ENCODE data around the gene MRPS12.
"Not testable (repeated sequence)": the region's sequence is repeated elsewhere in the genome, so short reads cannot be mapped to it uniquely, and the experiment has no call there.

MRPS12 gene

DNA sequence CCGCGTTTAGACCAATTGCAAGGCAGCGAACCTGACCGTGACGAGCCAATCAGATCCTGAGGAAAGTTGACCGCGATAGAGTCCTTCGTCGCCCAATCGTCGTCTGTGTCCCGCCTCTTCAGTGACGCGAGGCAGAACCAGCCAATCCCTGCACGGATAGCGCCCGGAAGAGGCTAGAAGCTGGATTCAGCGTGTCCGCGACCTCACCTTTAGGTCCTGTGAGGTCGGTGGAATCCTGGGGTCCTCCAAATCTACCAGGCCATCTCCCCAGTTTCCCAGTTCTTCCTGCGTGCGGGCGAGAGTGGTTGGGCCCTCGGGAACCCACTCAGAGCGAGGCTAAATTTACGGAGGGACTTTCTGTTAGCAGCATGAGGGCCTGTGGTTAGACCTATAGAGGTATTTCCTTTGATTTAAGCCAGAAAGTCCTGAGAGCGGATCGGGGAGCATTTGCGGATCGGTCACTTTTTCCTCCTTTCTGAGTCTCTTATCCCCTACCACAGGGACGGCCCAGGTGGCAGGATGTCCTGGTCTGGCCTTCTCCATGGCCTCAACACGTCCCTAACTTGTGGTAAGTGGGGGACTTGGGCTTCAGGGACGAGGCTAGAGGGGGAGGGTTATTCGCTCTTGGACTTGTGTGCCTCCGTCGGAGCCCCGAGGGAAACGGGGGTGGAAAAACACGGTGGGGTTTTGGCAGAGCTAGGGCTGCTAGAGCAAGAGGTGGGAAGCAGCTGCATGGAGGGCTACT lies at the start of gene MRPS12:
MRPS12 (plus strand) TSS at position 169 of the 745 bp plus-strand sequence; CDS start at position 520, 351 bp downstream.
- peak; percentile 99 for DNase-seq

- DNase-seq: no peak
Observed at GRCh38 chr19:38883286-38883685, 47.5 kb upstream of the MRPS12 start.

GRCh38 chr19:38884691-38885090 lies 46.1 kb upstream of the MRPS12 start:
- DNase-seq: not testable (repeated sequence)

GRCh38 chr19:38888876-38889275 lies 41.9 kb upstream of the MRPS12 start:
- no peak for DNase-seq

- DNase-seq: no peak
Observed at GRCh38 chr19:38889803-38890202, 40.9 kb upstream of the MRPS12 start.

DNA sequence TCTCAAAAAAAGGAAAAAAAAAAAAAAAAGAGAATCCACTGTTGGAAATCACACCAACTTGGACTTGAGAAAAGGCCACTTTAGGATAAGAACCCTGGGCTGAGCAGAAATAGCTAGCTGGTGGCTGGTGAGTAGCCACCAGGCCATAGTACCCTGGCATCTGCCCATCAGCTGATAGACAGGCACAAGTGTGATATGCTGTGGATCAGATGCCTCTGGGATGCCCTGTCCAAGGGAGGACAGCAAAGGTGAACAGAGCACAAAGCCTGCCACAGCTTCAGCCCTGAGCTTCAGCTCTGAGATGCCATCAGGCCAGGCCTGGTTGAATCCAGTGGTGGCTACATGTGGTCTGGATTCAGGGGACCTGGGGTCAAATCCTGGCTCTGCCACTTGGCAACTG lies 40.1 kb upstream of the MRPS12 start:
- DNase-seq: no peak

GRCh38 chr19:38891771-38892170 lies 39.0 kb upstream of the MRPS12 start:
- DNase-seq: no peak

DNA sequence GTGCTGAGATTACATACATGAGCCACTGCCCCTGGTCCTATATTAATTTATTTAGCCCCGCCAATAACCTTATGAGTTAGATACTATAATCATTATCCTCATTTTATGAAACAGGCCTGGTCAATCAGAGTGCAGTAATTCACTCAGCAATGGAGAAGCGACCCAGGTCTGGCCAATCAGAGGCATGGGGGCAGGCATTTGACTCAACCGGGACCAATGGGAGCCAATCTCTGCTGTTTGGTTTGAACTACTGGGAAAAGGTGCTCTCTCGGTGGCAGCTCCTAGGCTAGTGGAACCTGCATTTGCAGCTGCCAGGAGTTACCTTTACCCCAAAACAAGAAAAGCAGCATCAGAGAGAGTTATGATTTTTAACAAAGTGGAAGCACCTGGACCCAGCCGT lies 37.9 kb upstream of the MRPS12 start:
- DNase-seq: no peak

DNA sequence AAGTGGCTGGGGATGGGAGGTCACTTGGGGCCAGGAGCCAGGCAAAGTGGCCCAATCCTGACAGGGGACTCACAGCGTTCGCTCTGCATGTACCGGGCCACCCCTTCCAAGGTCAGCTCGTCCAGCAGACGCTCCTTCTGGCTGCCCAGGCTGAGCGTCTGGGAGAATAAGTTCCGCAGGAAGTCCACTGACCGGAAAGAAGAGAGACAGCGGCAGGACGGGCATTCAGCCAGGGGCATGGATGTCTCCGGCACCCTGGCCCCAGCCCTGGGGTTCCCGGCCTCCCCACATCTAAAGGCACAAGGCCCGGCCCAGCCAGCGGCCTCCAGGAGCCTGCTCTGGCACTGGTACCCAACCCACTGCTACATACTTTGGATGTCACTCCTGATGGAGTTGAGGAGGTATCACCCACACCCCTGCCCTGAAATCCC lies 37.4 kb upstream of the MRPS12 start:
- DNase-seq: no peak

GRCh38 chr19:38894968-38895367 lies 35.8 kb upstream of the MRPS12 start:
- no peak for DNase-seq

- DNase-seq: peak; percentile 16
Observed at GRCh38 chr19:38898788-38899446, 31.8 kb upstream of the MRPS12 start.

GRCh38 chr19:38899447-38900201 lies 31.1 kb upstream of the MRPS12 start, which contains the start of the genes NFKBIB and SIRT2:
NFKBIB (plus strand) TSS chr19:38899969; CDS start chr19:38900033, 64 bp downstream.
SIRT2 (minus strand) TSS chr19:38899618; CDS start chr19:38899521, 97 bp downstream.
- DNase-seq: peak; percentile 100

DNA sequence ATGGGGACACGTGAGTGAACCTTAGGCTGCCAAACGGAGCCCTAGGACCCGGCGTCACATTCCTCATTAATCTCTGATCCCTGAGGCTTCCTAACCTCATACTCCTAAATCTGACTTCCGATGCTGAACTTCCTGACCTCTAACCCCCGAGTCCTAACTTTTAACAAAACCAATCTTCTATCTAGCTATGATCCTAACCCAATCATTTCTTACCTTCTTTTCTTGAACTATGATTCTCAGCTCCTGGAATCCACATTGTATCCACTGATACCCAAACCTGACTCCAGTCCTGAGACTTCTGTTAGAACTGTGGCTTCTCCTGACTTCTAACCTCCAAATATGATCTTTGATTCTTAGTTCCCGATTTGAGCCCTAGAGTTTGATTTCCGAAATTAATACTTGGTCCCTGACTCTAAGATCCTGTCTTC lies 30.5 kb upstream of the MRPS12 start:
- DNase-seq: no peak

DNA sequence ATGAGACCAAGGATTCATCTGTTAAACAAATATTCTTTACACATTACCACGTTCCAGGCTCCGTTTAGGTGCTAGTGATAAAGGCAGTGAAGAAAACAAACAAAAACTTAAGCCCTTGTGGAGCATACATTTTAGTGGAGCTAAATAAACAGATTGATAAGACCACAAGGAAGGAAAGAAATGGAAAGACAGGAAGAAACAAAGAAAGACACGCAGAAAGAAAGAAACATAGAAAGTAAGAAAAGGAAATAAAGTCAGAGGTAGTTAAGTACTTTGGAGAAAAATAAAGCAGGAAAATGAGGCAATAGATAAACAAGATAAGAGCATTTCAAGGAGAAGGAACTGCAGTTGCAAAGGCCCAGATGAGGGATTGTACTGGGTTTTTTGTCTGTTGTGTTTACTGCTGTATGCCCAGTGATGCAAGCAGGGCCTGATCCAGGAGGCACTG lies 30.0 kb upstream of the MRPS12 start:
- no peak for DNase-seq

- DNase-seq: no peak
Observed at GRCh38 chr19:38901683-38902082, 29.1 kb upstream of the MRPS12 start.

DNA sequence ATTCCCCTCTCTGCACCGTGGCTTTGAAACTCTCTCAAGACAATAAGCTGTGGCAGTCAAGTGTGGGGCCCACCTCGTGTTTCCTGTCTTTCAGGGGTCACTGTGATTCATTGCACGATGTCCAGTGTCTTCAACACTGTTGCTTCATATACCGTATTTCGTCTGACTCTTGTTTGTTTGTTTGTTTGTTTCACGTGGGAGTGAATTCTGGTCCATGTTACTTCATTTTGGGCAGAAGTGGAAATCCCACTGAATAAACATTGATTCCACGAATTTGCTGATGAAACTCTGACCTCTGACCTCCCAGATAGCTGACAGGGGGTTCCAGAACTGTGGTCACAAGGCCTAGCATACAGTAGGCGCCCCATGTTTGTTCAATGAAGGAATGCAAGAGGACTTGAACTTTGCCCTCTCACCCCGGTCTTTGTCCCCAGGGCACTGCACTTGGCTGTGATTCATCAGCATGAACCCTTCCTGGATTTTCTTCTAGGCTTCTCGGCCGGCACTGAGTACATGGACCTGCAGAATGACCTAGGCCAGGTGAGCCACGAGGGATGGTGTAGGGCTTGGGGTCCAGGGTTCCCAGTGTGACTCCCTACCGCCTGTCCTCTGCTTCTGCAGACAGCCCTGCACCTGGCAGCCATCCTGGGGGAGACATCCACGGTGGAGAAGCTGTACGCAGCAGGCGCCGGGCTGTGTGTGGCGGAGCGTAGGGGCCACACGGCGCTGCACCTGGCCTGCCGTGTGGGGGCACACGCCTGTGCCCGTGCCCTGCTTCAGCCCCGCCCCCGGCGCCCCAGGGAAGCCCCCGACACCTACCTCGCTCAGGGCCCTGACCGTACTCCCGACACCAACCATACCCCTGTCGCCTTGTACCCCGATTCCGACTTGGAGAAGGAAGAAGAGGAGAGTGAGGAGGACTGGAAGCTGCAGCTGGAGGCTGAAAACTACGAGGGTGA lies 25.9 kb upstream of the MRPS12 start:
- no peak for DNase-seq

DNA sequence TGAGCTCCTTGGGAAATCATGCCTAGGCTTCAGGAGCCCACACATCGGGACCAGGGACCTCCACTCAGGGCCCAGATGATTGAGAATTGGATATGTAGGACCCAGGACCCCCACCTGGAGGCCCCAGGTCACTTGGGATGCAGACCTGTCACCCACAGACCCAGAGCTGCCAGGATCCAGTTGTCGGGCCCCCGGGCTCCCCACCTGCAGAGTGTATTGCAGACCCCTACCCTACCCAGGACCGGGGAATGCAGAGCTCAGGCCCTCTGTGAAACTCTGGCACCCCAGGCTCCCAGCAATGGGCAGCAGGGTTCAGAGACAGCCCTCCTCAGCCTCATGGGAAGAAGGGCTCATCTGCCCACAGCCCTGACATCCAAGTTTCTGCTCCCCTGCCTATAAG lies 25.1 kb upstream of the MRPS12 start:
- no peak for DNase-seq

GRCh38 chr19:38907227-38907626 lies 23.5 kb upstream of the MRPS12 start:
- DNase-seq: no peak

DNA sequence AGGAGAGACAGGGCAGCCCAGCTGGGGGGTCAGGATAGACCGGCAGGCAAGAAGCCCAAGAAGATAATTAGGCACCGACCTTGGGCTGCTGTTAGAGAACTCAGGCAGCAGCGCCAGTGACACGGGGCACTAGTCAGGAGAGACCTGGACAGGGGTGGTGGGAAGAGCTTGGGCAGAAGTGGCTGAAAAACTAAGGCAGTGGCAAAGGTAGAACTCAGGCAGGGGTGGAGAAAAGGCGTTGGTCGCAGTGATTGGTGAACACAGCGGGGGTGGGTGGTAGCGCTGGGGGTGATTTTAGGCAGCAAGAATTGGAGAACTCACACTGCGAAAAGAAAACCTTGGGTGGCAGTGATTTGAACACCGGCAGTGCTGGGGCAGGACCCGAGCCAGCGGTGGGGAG lies 23.1 kb upstream of the MRPS12 start:
- DNase-seq: no peak

DNA sequence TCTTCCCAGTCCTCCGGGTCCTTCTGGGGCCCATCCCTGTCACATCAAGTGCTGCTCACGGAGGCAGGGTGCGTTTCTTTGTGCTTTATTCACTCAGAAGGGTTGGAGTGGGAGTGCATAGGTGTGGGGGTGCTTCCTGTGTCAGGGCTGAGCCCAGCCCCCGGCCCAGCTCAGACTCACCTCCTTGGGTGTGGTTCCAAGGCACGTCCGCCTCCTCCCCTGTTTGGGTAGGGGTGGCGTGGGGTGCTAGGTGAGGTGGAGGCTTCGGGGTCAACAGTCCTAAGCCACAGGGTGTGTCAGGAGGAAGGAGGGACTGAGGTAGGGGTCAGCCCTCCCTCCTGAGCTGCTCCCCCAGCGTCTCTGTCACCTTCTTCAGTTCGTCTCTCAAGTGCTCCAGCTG lies 21.8 kb upstream of the MRPS12 start:
- DNase-seq: no peak

DNA sequence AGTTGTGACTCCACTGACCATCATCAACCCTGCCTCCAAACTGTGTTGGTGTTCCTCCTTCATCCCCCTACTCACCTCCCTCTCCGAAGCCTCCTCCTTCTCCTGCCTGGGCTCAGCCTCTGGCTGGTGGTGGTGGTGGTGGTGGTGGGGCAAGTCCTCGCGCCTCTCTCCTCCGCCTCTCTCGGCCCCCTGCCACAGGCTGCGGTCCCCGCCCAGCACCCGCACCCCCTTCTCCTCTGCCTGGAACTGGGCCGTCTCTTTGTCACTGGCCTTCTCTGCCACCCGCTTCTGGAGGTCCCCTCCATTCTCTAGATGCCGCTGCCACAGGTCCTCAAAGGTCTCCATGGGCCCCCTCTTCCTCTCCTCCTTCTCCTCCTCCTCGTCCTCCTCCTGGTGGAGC lies 20.3 kb upstream of the MRPS12 start:
- DNase-seq: no peak

- DNase-seq: no peak
Observed at GRCh38 chr19:38911388-38912001, 19.2 kb upstream of the MRPS12 start.
